Mucosa of descending colon (tissue), 3 donors: Measurements from ENCODE around the gene WSCD1. TPM values are rescaled to one million over a fixed set of nuclear protein-coding genes. Genes with fewer than 3 reads are reported as not detected.
A peak's percentile ranks its signal among the peaks of the same experiment; 100 is the strongest.

Experiments used
- ATAC-seq: fragments of 200-7000 bp; cut with Tn5 transposase; one replicate; pipeline ENCODE4 v1.9.1; 2020; ENCODE audit warnings: mild to moderate bottlenecking, moderate library complexity
- DNase-seq, 3 donors: peaks; one replicate each; pipeline ENCODE4 v3.0.0-alpha.2; 2020
- H3K36me3 ChIP-seq: fragments of 200-600 bp; one replicate; pipeline ENCODE4 v1.8.0; 2021; ENCODE audit warnings: low read depth, mild to moderate bottlenecking
- H3K4me1 ChIP-seq: fragments of 200-600 bp; one replicate; pipeline ENCODE4 v1.8.0; 2021; ENCODE audit warnings: low read depth, mild to moderate bottlenecking
- H3K4me3 ChIP-seq: fragments of 200-600 bp; one replicate; pipeline ENCODE4 v1.8.0; 2021; ENCODE audit warnings: mild to moderate bottlenecking
- H3K9me3 ChIP-seq: fragments of 200-600 bp; one replicate; pipeline ENCODE4 v1.8.0; 2021; ENCODE audit warnings: mild to moderate bottlenecking
- intact Hi-C, 2 donors: fragments of 100-400 bp; cut with DNase I in 1 of 2; cut with micrococcal nuclease in 1 of 2; formaldehyde crosslinking; loops; one replicate each; pipeline versions ENCODE4 v1.11.0 to v1.11.1; 2022; cut with DNase I, micrococcal nuclease
- total RNA-seq, 3 donors: library from RNA; stranded (reverse); fragmentation: NEBNext Ultra II Directional in 2 of 3; extraction: Animal tissue kit (Norgen Biotek cat#: 25700) in 2 of 3; gene quantifications; one replicate each; pipeline versions ENCODE4 v1.2.1 to v1.2.4, GENCODE V29; 2021 to 2023
- TF ChIP-seq, protein P1 (sequence below): fragments of 200-600 bp; IDR thresholded peaks from one replicate; pipeline ENCODE4 v1.8.0; 2022; ENCODE audit warnings: antibody characterized with exemption, mild to moderate bottlenecking
- donor health status: DM: no; HTN: no; CAD: no; lungs with moderate emphysema.
- donor health status: DM: no; HTN: no; CAD: no.
- donor health status: DM: no; HTN: yes; CAD: no.

Gene WSCD1
- total RNA-seq, 3 donors from 2014 or later = 18.7 to 45.8 (median 18.8) TPM

DNA sequence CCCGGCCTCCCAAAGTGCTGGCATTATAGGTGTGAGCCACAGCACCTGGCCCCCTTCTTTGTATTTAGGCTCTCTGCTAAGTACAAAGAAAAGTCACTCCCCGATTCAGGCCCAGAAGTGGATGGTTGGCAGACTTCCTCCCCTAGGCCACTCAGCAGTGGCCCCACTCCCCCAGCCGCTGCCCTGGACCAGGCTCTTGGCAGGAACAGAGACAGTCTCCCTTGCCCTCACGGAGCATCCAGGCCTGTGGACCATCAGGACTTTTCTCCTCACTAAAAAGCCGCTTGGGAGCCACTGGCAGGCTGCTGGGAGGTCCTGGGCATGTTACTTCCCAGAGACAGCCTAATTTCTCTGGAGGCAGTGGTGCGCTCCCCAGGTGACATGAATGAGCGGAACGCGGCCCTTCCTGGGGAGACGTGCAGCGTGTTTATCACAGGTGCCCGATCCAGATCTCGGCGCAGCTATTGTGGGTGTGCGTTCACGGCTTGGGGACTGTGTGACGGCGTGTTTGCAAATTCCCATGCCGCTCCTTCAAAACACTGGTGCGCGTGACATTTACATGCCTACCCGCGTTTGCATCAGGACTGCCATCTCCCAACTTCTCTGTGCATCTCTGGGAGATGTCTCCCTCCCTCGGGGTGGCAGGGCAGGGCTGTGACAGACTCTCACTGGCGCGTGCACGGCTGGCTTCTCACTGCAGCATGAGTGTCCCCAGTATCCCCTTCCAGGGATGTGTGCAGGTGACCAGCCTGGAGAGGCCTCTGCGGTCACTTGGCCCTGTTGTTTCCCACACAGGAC, 16.6 kb downstream of the WSCD1 start:
- no peak for ATAC-seq
- H3K4me3 ChIP-seq = no peak overlapping the region
- intact Hi-C loops = no loop called here
- no peaks in the 10 kb centered on the region for H3K4me1 ChIP-seq
- no peaks in the 10 kb centered on the region for H3K36me3 ChIP-seq
- H3K9me3 ChIP-seq = no peaks in the 10 kb centered on the region
- DNase-seq = peak in 1 of 3 donors; percentile 33
- TF ChIP-seq, protein P1, sequence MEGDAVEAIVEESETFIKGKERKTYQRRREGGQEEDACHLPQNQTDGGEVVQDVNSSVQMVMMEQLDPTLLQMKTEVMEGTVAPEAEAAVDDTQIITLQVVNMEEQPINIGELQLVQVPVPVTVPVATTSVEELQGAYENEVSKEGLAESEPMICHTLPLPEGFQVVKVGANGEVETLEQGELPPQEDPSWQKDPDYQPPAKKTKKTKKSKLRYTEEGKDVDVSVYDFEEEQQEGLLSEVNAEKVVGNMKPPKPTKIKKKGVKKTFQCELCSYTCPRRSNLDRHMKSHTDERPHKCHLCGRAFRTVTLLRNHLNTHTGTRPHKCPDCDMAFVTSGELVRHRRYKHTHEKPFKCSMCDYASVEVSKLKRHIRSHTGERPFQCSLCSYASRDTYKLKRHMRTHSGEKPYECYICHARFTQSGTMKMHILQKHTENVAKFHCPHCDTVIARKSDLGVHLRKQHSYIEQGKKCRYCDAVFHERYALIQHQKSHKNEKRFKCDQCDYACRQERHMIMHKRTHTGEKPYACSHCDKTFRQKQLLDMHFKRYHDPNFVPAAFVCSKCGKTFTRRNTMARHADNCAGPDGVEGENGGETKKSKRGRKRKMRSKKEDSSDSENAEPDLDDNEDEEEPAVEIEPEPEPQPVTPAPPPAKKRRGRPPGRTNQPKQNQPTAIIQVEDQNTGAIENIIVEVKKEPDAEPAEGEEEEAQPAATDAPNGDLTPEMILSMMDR = no peak

DNA sequence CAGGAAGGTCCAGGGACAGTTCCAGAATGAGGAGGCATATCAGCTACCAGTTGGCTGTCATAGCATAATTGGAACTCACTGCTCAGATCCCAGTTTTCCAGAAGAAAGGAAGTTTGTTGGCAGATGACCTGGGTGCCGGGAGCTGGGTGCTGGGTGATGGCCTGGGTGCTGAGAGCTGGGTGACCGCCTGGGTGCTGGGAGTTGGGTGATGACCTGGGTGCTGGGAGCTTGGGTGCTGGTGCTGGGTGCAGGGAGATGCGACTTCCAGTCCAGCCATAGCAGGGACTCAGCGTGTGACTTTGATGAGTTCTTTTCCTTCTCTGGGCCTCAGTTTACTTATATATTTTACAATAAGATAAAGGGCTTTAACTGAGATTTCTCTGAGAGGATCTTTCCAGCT, 18.0 kb downstream of the WSCD1 start:
- Histone ChIP-seq H3K4me3 (no peak overlapping the region), H3K4me1 (no peaks in the 10 kb centered on the region), H3K36me3 (no peaks in the 10 kb centered on the region), H3K9me3 (no peaks in the 10 kb centered on the region)
- TF ChIP-seq, protein P1 = no peak
- peak in 1 of 3 donors; percentile 43 for DNase-seq
- no peak for ATAC-seq
- intact Hi-C loops = no loop called here

DNA sequence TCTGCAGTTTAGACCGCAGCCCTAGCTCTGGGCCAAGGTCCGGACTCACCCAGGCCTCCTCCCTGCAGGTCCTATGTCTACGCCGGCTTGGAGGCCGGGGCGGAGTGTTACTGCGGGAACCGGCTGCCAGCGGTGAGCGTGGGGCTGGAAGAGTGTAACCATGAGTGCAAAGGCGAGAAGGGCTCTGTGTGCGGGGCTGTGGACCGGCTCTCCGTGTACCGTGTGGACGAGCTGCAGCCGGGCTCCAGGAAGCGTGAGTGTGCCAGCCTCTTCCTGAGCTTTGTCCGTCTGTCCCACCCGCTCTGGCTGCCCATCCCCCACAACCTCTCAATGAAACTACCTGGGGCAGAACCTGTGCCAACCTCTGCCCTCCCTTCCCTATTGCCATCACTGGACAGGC, 20.1 kb downstream of the WSCD1 start:
- intact Hi-C loops = no loop called here
- ATAC-seq (peak; percentile 94), DNase-seq (peak; percentile 69 to 81 (median 78))
- TF ChIP-seq, protein P1 = no peak
- H3K4me3 ChIP-seq = no peak overlapping the region
- H3K9me3 ChIP-seq = no peaks in the 10 kb centered on the region
- H3K36me3 ChIP-seq = no peaks in the 10 kb centered on the region
- no peaks in the 10 kb centered on the region for H3K4me1 ChIP-seq

DNA sequence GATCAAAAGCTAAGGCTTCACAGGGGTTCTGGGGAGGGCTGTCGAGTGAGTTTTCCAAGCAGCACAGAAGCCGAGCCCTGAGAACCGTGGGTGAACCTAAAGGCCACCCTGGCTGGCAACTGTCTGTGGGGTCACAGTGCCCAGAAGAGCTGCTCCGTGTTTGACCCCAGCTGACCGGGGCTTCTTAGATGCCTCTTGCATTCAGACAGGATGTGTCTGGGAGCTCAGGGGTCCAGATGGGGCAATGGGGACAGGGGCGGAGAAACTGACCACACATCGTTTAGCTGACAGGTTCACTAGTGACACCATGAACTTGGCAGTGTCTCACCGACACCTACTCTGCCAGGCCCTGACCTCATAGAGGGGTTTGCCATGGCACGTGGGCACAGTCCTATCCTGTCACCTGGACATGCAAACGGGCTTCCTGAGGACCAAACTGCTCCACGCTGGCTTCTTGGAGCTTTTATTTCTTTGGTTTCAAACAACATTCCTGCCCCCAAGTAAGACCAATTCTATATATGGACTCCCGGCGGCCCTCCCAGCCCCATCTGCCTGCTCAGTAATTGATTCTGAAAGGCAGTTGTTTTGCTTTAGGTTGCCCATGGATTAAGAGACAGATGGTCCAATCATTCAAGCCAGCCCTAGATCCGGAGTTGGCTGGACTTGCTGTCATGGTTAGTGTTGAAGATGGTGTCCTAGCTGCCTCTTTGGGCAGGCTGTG, 22.2 kb downstream of the WSCD1 start:
- intact Hi-C loops = no loop called here
- Histone ChIP-seq H3K4me1 (no peaks in the 10 kb centered on the region), H3K9me3 (no peaks in the 10 kb centered on the region), H3K4me3 (no peak overlapping the region), H3K36me3 (no peaks in the 10 kb centered on the region)
- ATAC-seq (no peak), DNase-seq (peak in 1 of 3 donors; percentile 4)
- TF ChIP-seq, protein P1 = no peak

DNA sequence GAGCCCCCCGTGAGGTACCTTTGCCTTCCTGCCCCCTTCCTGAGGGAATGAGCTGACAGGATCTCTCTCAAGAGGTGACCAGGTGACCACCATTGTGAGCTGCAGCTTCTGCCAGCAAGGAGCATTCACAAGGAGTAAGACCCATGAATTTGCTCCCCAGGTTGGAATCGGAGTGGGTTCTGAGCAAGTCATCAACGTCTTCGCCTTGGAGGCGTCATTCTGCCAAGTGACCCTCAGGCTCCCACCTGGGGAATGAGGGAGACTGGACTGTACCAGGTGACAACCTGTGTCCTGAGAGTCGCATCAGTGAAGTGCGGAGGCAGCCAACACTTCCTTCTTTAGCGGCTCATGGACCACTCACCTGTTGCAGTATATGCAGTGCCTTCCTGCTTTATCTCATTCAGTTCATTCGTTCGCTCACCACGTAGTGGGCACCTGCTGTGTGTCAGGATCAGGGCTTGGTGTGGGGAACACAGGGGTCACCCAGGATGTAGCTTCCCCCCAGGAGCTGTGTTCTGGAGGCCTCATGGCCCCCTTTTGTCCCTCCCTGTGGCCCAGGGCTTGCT, 22.8 kb downstream of the WSCD1 start:
- Histone ChIP-seq H3K4me3 (no peak overlapping the region), H3K4me1 (no peaks in the 10 kb centered on the region), H3K9me3 (no peaks in the 10 kb centered on the region), H3K36me3 (no peaks in the 10 kb centered on the region)
- intact Hi-C loops = no loop called here
- DNase-seq (peak in 1 of 3 donors; percentile 19), ATAC-seq (no peak)
- TF ChIP-seq, protein P1 = no peak
